Muscle layer of colon (tissue), 2 donors: ENCODE results near the gene PRR23B.

Experiments used
- H3K27ac ChIP-seq: one replicate; pipeline ENCODE4 v1.7.0; 2013; ENCODE audit warnings: low read depth, mild to moderate bottlenecking, low read length, moderate library complexity
- H3K27me3 ChIP-seq, 2 donors: one replicate each; pipeline ENCODE4 v1.7.0; 2013; ENCODE audit warnings: low read length in 2 of 2, mild to moderate bottlenecking in 2 of 2; ENCODE audit not compliant: insufficient read depth in 2 of 2, control insufficient read depth in 1 of 2
- H3K36me3 ChIP-seq: one replicate; pipeline ENCODE4 v1.7.0; 2013; ENCODE audit warnings: mild to moderate bottlenecking, low read length; ENCODE audit not compliant: insufficient read depth
- H3K4me1 ChIP-seq: one replicate; pipeline ENCODE4 v1.7.0; 2013; ENCODE audit warnings: mild to moderate bottlenecking, low read length; ENCODE audit not compliant: insufficient read depth
- H3K4me3 ChIP-seq, 2 donors: one replicate each; pipeline ENCODE4 v1.7.0; 2013; ENCODE audit warnings: low read length in 2 of 2, low read depth in 1 of 2, mild to moderate bottlenecking in 1 of 2, moderate library complexity in 1 of 2
- H3K9ac ChIP-seq: one replicate; pipeline ENCODE4 v1.7.0; 2013; ENCODE audit warnings: low read length
- H3K9me3 ChIP-seq: one replicate; pipeline ENCODE4 v1.7.0; 2013; ENCODE audit warnings: mild to moderate bottlenecking, low read length
- donor health status: abdominal sarcoma.
- donor health status: Adenocarcinoma of cecum.

Gene PRR23B

GRCh38 chr3:139016430-139017048, 4.2 kb downstream of the PRR23B start:
- H3K9me3 ChIP-seq: no peaks in the 10 kb centered on the region
- H3K27me3 ChIP-seq: no peaks in the 10 kb centered on the region
- no peak overlapping the region for H3K9ac ChIP-seq
- H3K27ac ChIP-seq: no peak overlapping the region
- no peak overlapping the region for H3K4me3 ChIP-seq
- H3K4me1 ChIP-seq: no peaks in the 10 kb centered on the region
- no peaks in the 10 kb centered on the region for H3K36me3 ChIP-seq

GRCh38 chr3:139006051-139006716, 14.5 kb downstream of the PRR23B start, which contains the start of gene PRR23A:
Gene PRR23A, minus strand, starts transcription at chr3:139006268. Its CDS starts 0 bp downstream, at chr3:139006268.
- H3K9me3 ChIP-seq: no peaks in the 10 kb centered on the region
- no peak within 1 kb of the TSS for H3K27ac ChIP-seq
- H3K4me1 ChIP-seq: no peaks in the 10 kb centered on the region
- no peaks in the 10 kb centered on the region for H3K36me3 ChIP-seq
- H3K4me3 ChIP-seq: no peak within 1 kb of the TSS
- H3K27me3 ChIP-seq: no peaks in the 10 kb centered on the region
- no peak within 1 kb of the TSS for H3K9ac ChIP-seq

- Histone ChIP-seq H3K4me3 (no peak overlapping the region), H3K9ac (no peak overlapping the region)
Measured at GRCh38 chr3:139005356-139005993, 15.3 kb downstream of the PRR23B start.

GRCh38 chr3:138995706-138996105, 25.0 kb downstream of the PRR23B start:
- H3K36me3 ChIP-seq: no peaks in the 10 kb centered on the region
- H3K9ac ChIP-seq: no peak overlapping the region
- no peaks in the 10 kb centered on the region for H3K27me3 ChIP-seq
- H3K4me3 ChIP-seq: no peak overlapping the region
- no peak overlapping the region for H3K27ac ChIP-seq
- no peaks in the 10 kb centered on the region for H3K4me1 ChIP-seq
- no peaks in the 10 kb centered on the region for H3K9me3 ChIP-seq

More at GRCh38 chr3:139005356-139005993, 15.3 kb downstream of the PRR23B start:
- Histone ChIP-seq H3K4me1 (no peaks in the 10 kb centered on the region), H3K36me3 (no peaks in the 10 kb centered on the region), H3K9me3 (no peaks in the 10 kb centered on the region), H3K27ac (no peak overlapping the region), H3K27me3 (no peaks in the 10 kb centered on the region)

- no peak overlapping the region for H3K27ac ChIP-seq
- H3K4me1 ChIP-seq: no peaks in the 10 kb centered on the region
- no peak overlapping the region for H3K9ac ChIP-seq
- no peaks in the 10 kb centered on the region for H3K27me3 ChIP-seq
- H3K9me3 ChIP-seq: no peaks in the 10 kb centered on the region
- no peak overlapping the region for H3K4me3 ChIP-seq
- no peaks in the 10 kb centered on the region for H3K36me3 ChIP-seq
Measured at GRCh38 chr3:138987181-138987580, 33.5 kb downstream of the PRR23B start.

GRCh38 chr3:138985932-138986331, 34.8 kb downstream of the PRR23B start:
- H3K36me3 ChIP-seq: no peaks in the 10 kb centered on the region
- H3K27ac ChIP-seq: no peak overlapping the region
- no peaks in the 10 kb centered on the region for H3K9me3 ChIP-seq
- no peaks in the 10 kb centered on the region for H3K27me3 ChIP-seq
- no peaks in the 10 kb centered on the region for H3K4me1 ChIP-seq
- H3K4me3 ChIP-seq: no peak overlapping the region
- no peak overlapping the region for H3K9ac ChIP-seq

GRCh38 chr3:138984816-138985215, 35.9 kb downstream of the PRR23B start:
- H3K4me3 ChIP-seq: no peak overlapping the region
- no peaks in the 10 kb centered on the region for H3K36me3 ChIP-seq
- no peak overlapping the region for H3K27ac ChIP-seq
- H3K4me1 ChIP-seq: no peaks in the 10 kb centered on the region
- no peaks in the 10 kb centered on the region for H3K9me3 ChIP-seq
- H3K27me3 ChIP-seq: no peaks in the 10 kb centered on the region
- H3K9ac ChIP-seq: no peak overlapping the region

- no peaks in the 10 kb centered on the region for H3K36me3 ChIP-seq
- no peak overlapping the region for H3K4me3 ChIP-seq
- no peaks in the 10 kb centered on the region for H3K9me3 ChIP-seq
- H3K27me3 ChIP-seq: no peaks in the 10 kb centered on the region
- H3K27ac ChIP-seq: no peak overlapping the region
- H3K9ac ChIP-seq: no peak overlapping the region
- no peaks in the 10 kb centered on the region for H3K4me1 ChIP-seq
Measured at GRCh38 chr3:138976047-138976446, 44.7 kb downstream of the PRR23B start.

GRCh38 chr3:138975351-138975750, 45.4 kb downstream of the PRR23B start:
- Histone ChIP-seq H3K4me3 (no peak overlapping the region), H3K27me3 (no peaks in the 10 kb centered on the region), H3K27ac (no peak overlapping the region), H3K9me3 (no peaks in the 10 kb centered on the region), H3K4me1 (no peaks in the 10 kb centered on the region), H3K36me3 (no peaks in the 10 kb centered on the region), H3K9ac (no peak overlapping the region)

- H3K36me3 ChIP-seq: no peaks in the 10 kb centered on the region
- no peak overlapping the region for H3K9ac ChIP-seq
- H3K27me3 ChIP-seq: no peaks in the 10 kb centered on the region
- no peaks in the 10 kb centered on the region for H3K9me3 ChIP-seq
- H3K4me1 ChIP-seq: no peaks in the 10 kb centered on the region
- H3K4me3 ChIP-seq: no peak overlapping the region
- H3K27ac ChIP-seq: no peak overlapping the region
Measured at GRCh38 chr3:138974462-138974861, 46.3 kb downstream of the PRR23B start.

- no peaks in the 10 kb centered on the region for H3K36me3 ChIP-seq
- H3K27ac ChIP-seq: no peak overlapping the region
- H3K9ac ChIP-seq: no peak overlapping the region
- no peaks in the 10 kb centered on the region for H3K27me3 ChIP-seq
- H3K9me3 ChIP-seq: no peaks in the 10 kb centered on the region
- H3K4me1 ChIP-seq: no peaks in the 10 kb centered on the region
- no peak overlapping the region for H3K4me3 ChIP-seq
Measured at GRCh38 chr3:138972941-138973340, 47.8 kb downstream of the PRR23B start.
